ENCODE results near the gene CHD2. TPM values are rescaled to one million over a fixed set of nuclear protein-coding genes. Genes with fewer than 3 reads are reported as not detected.

The CHD2 gene
- total and polyA plus RNA-seq, 8 donors: 21.5 to 833 (median 131) TPM

DNA sequence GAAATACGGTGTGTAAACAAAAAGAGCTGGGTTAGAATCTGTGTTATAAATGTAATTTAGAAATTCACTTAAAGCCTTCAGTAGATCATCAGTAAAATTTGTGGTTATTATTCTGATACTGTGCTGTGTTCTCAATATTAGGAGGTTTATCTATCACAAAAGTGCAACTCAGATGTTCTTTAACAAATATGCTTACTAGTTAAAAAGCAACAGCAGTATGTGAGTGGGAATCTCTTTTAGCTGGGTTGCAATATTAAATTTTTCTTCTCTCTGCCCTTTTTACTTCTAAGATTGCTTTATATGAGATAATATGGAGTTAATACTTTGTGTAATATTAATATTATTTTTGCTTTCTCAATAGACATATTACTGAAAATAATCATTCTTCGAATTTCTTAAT lies 53.4 kb downstream of the CHD2 start:
- intact Hi-C loops (cut with DNase I; ENCODE audit: low total_unique reads): no loop called here
- DNase-seq: no peak
- TF ChIP-seq POLR2AphosphoS5 (IDR thresholded peaks at IDR 0.05) (no peak), EP300 (IDR thresholded peaks at IDR 0.05) (no peak), POLR2A (IDR thresholded peaks at IDR 0.05) (no peak)
- TF ChIP-seq, protein P1, sequence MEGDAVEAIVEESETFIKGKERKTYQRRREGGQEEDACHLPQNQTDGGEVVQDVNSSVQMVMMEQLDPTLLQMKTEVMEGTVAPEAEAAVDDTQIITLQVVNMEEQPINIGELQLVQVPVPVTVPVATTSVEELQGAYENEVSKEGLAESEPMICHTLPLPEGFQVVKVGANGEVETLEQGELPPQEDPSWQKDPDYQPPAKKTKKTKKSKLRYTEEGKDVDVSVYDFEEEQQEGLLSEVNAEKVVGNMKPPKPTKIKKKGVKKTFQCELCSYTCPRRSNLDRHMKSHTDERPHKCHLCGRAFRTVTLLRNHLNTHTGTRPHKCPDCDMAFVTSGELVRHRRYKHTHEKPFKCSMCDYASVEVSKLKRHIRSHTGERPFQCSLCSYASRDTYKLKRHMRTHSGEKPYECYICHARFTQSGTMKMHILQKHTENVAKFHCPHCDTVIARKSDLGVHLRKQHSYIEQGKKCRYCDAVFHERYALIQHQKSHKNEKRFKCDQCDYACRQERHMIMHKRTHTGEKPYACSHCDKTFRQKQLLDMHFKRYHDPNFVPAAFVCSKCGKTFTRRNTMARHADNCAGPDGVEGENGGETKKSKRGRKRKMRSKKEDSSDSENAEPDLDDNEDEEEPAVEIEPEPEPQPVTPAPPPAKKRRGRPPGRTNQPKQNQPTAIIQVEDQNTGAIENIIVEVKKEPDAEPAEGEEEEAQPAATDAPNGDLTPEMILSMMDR (IDR thresholded peaks at IDR 0.05): no peak
- Histone ChIP-seq H3K9me3 (peaks cover 12 to 21% (median 20%) of the 10 kb centered on the region in 4 donors), H3K27me3 (no peaks in the 10 kb centered on the region), H3K4me1 (peaks cover 0 to 10% (median 4%) of the 10 kb centered on the region in 4 donors), H3K4me3 (no peak overlapping the region), H3K27ac (no peak overlapping the region), H3K36me3 (peaks cover 74 to 99% (median 99%) of the 10 kb centered on the region in 4 donors)
- WGBS, 5 donors: 92 to 98% (median 95%) methylated on average over 2 of the region's 2 CpGs

- Histone ChIP-seq H3K9me3 (peaks cover 8 to 16% (median 15%) of the 10 kb centered on the region in 4 donors), H3K27me3 (no peaks in the 10 kb centered on the region), H3K4me3 (no peak overlapping the region), H3K4me1 (peaks cover 0 to 12% (median 4%) of the 10 kb centered on the region in 4 donors), H3K27ac (no peak overlapping the region), H3K36me3 (peaks cover 70 to 99% (median 99%) of the 10 kb centered on the region in 4 donors)
- intact Hi-C loops (cut with DNase I; ENCODE audit: low total_unique reads): no loop called here
- TF ChIP-seq EP300 (IDR thresholded peaks at IDR 0.05) (no peak), POLR2A (IDR thresholded peaks at IDR 0.05) (no peak), POLR2AphosphoS5 (IDR thresholded peaks at IDR 0.05) (no peak)
- TF ChIP-seq, protein P1 (IDR thresholded peaks at IDR 0.05): no peak
- 94 to 97% (median 97%) methylated on average over 6 of the region's 6 CpGs for WGBS, 5 donors
- DNase-seq: no peak
Measured at GRCh38 chr15:92954002-92954401, 53.9 kb downstream of the CHD2 start.

DNA sequence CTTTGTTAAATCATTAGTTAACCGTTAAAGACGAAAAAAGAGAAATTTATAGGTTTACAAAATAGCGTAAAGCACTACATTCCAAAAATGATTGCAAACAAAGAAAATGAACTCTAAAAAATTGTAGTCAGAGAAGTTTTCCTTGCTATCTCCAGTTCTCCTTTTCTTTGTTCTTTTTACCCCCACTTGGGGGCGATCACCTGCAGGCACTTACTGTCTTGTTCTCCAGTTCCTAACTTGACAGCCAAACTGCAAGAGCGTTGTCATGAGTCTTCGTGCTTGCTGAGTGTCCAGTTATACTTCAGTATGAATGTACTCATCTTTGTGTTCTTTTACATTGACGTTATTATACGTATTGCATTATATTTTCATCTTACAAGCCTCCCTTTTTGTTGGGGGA lies 54.5 kb downstream of the CHD2 start:
- H3K27ac ChIP-seq: no peak overlapping the region
- no peak overlapping the region for H3K4me3 ChIP-seq
- H3K4me1 ChIP-seq: peaks cover 0 to 12% (median 4%) of the 10 kb centered on the region in 4 donors
- intact Hi-C loops (cut with DNase I; ENCODE audit: low total_unique reads): no loop called here
- 93 to 97% (median 95%) methylated on average over 8 of the region's 8 CpGs for WGBS, 5 donors
- H3K36me3 ChIP-seq: peaks cover 66 to 99% (median 99%) of the 10 kb centered on the region in 4 donors
- H3K9me3 ChIP-seq: peaks cover 2 to 11% (median 9%) of the 10 kb centered on the region in 4 donors
- H3K27me3 ChIP-seq: no peaks in the 10 kb centered on the region
- no peak for DNase-seq
- TF ChIP-seq EP300 (IDR thresholded peaks at IDR 0.05): no peak
- TF ChIP-seq, protein P1 (IDR thresholded peaks at IDR 0.05): no peak
- no peak for TF ChIP-seq POLR2AphosphoS5 (IDR thresholded peaks at IDR 0.05)
- no peak for TF ChIP-seq POLR2A (IDR thresholded peaks at IDR 0.05)

- Histone ChIP-seq H3K27me3 (no peaks in the 10 kb centered on the region), H3K36me3 (peaks cover 61 to 99% (median 98%) of the 10 kb centered on the region in 4 donors), H3K9me3 (no peaks in the 10 kb centered on the region), H3K27ac (no peak overlapping the region), H3K4me1 (peaks cover 0 to 13% (median 4%) of the 10 kb centered on the region in 4 donors), H3K4me3 (no peak overlapping the region)
- DNase-seq: no peak
- WGBS, 5 donors: 92 to 99% (median 92%) methylated on average over 2 of the region's 2 CpGs
- TF ChIP-seq POLR2A (IDR thresholded peaks at IDR 0.05) (no peak), POLR2AphosphoS5 (IDR thresholded peaks at IDR 0.05) (no peak), EP300 (IDR thresholded peaks at IDR 0.05) (no peak)
- TF ChIP-seq, protein P1 (IDR thresholded peaks at IDR 0.05): no peak
- intact Hi-C loops (cut with DNase I; ENCODE audit: low total_unique reads): no loop called here
Measured at GRCh38 chr15:92955706-92956105, 55.6 kb downstream of the CHD2 start.
